Keratinocyte (primary cell): ENCODE measurements around the gene PER1. TPM values are rescaled to one million over a fixed set of nuclear protein-coding genes. Genes with fewer than 3 reads are reported as not detected.

Experiments used
- DNase-seq: peaks from one replicate; pipeline ENCODE4 v3.0.0-alpha.2; 2011; ENCODE audit warnings: low read depth, missing footprints, low spot score
- FAIRE-seq: peaks from 2 replicates; lab custom pipeline; 2011; peaks lifted over from hg19 to GRCh38; lab: Jason Lieb, UNC
- H2AFZ ChIP-seq: 2 replicates; pipeline ENCODE4 v1.6.0; 2012; ENCODE audit warnings: low read length, control low read depth, inconsistent platforms; ENCODE audit not compliant: control insufficient read depth
- H3K27ac ChIP-seq: 2 replicates; pipeline ENCODE4 v1.5.1; 2011; ENCODE audit warnings: low read length; ENCODE audit not compliant: control insufficient read depth, insufficient read depth
- H3K27me3 ChIP-seq: 3 replicates; pipeline ENCODE4 v1.6.0; 2011; ENCODE audit warnings: low read length; ENCODE audit not compliant: control insufficient read depth, insufficient read depth; ENCODE audit errors: extremely low read depth
- H3K36me3 ChIP-seq, 2 experiments: 2 replicates in 1 of 2; 3 replicates in 1 of 2; pipeline ENCODE4 v1.5.1; 2011; ENCODE audit warnings: low read length in 2 of 2, mild to moderate bottlenecking in 1 of 2; ENCODE audit not compliant: control insufficient read depth in 2 of 2, insufficient read depth in 2 of 2; ENCODE audit errors: extremely low read depth in 1 of 2
- H3K4me1 ChIP-seq: 3 replicates; pipeline ENCODE4 v1.5.1; 2011; ENCODE audit warnings: low read length; ENCODE audit not compliant: control insufficient read depth, insufficient read depth; ENCODE audit errors: extremely low read depth
- H3K4me2 ChIP-seq: 3 replicates; pipeline ENCODE4 v1.6.0; 2011; ENCODE audit warnings: low read depth, low read length; ENCODE audit not compliant: control insufficient read depth, insufficient read depth; ENCODE audit errors: extremely low read depth
- H3K4me3 ChIP-seq, 3 experiments: fragments of 200-600 bp in 1 of 3; sonication (generic) in 1 of 3; 2 replicates in 2 of 3; 3 replicates in 1 of 3; pipeline ENCODE4 v1.5.1; 2011 to 2016; ENCODE audit warnings: low read length in 3 of 3, mild to moderate bottlenecking in 3 of 3, control low read depth in 2 of 3, inconsistent platforms in 1 of 3, low read depth in 1 of 3, mixed read lengths in 1 of 3, mixed run types in 1 of 3, moderate library complexity in 1 of 3; ENCODE audit not compliant: control insufficient read depth in 2 of 3, insufficient read depth in 2 of 3; ENCODE audit errors: extremely low read depth in 1 of 3
- H3K79me2 ChIP-seq: 2 replicates; pipeline ENCODE4 v1.6.0; 2012; ENCODE audit warnings: low read length; ENCODE audit not compliant: control insufficient read depth, insufficient read depth
- H3K9ac ChIP-seq: 3 replicates; pipeline ENCODE4 v1.6.0; 2011; ENCODE audit warnings: low read length; ENCODE audit not compliant: control insufficient read depth, insufficient read depth; ENCODE audit errors: extremely low read depth
- H3K9me1 ChIP-seq: 3 replicates; pipeline ENCODE4 v1.6.0; 2011; ENCODE audit warnings: low read length; ENCODE audit not compliant: control insufficient read depth, insufficient read depth; ENCODE audit errors: extremely low read depth
- H3K9me3 ChIP-seq: 2 replicates; pipeline ENCODE4 v1.5.1; 2012; ENCODE audit warnings: low read depth, low read length; ENCODE audit not compliant: control insufficient read depth
- H4K20me1 ChIP-seq: 3 replicates; pipeline ENCODE4 v1.6.0; 2011; ENCODE audit warnings: low read length; ENCODE audit not compliant: control insufficient read depth, insufficient read depth; ENCODE audit errors: extremely low read depth
- EZH2 ChIP-seq: IDR thresholded peaks from one replicate; pipeline ENCODE4 v1.6.1; 2012; ENCODE audit warnings: inconsistent platforms, mild to moderate bottlenecking, low read length, moderate library complexity
- dilution Hi-C: fragments of 300-500 bp; cut with MboI; formaldehyde crosslinking; loops from one replicate; pipeline ENCODE4 v1.7.0; 2020; ENCODE audit warnings: low sequenced_read_pairs; ENCODE audit not compliant: extremely low pct_ligation_motif_present
- polyA plus RNA-seq, 5 experiments: library from polyadenylated mRNA; depleted of rRNA in 3 of 5; stranded (reverse) in 3 of 5; stranded (forward) in 1 of 5; unstranded in 1 of 5; fragments of >200 nt; gene quantifications; 1 replicate in 1 of 5; 2 replicates in 3 of 5; 3 replicates in 1 of 5; pipeline versions ENCODE4 v1.2.1 to v1.2.3, GENCODE V29; 2011 to 2012; ENCODE audit warnings: missing spikeins in 2 of 5, low read depth in 1 of 5, low replicate concordance in 1 of 5
- TF ChIP-seq, protein P1 (sequence below), 3 experiments: IDR thresholded peaks in 1 of 3; conservative IDR thresholded peaks in 1 of 3; optimal IDR thresholded peaks in 1 of 3; 2 replicates in 2 of 3; 3 replicates in 1 of 3; pipeline versions ENCODE3 to v1.5.1; 2011; ENCODE audit warnings: low read length in 3 of 3, mild to moderate bottlenecking in 3 of 3, moderate library complexity in 2 of 3, control low read depth in 1 of 3, inconsistent platforms in 1 of 3; ENCODE audit not compliant: insufficient read depth in 2 of 3; ENCODE audit errors: extremely low read depth in 1 of 3

PER1 gene
- polyA plus RNA-seq, 1 donor (not counting 4 experiments of a cell fraction or from before 2014, with no cell fraction given), result 15.1 TPM

DNA sequence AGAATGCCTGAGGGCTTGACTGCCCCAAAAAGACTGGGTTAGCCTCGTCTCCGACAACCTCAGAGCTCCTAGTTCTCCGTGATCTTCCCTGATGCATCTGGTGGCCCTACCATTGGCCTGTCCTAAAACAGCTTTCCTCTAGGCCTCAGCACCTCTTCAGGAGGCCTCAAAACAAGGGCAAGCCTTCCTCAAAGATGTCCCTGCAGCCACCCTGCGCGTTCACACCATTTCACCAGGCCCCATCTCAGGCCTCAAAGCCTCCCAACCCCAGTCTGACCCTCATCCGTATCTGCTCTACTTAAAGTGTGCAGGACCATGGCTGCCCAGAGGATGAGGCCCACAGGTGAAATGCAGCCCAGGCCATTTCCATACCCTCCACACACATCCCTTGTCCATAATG lies 41.3 kb downstream of the PER1 start:
- dilution Hi-C loops, result no loop called here
- H3K27me3 ChIP-seq, result no peaks in the 10 kb centered on the region

DNA sequence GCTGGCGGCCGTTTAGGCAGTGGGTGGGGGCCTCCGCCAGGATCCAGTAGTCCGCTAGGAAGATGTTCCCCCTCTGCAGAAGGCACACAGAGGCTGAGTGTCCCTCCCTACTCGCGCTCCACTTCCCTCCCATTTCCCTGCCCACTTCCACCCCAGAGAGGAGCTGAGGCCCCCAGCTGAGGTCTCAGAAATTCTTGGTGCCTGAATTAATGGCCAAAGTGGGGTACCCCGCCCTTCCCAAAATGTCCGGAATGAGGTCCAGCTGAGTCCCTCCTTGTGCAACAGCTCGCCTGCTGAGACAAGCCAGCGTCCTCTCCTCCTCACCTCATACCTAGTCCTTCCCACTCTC lies 41.8 kb downstream of the PER1 start:
- TF ChIP-seq, protein P1, sequence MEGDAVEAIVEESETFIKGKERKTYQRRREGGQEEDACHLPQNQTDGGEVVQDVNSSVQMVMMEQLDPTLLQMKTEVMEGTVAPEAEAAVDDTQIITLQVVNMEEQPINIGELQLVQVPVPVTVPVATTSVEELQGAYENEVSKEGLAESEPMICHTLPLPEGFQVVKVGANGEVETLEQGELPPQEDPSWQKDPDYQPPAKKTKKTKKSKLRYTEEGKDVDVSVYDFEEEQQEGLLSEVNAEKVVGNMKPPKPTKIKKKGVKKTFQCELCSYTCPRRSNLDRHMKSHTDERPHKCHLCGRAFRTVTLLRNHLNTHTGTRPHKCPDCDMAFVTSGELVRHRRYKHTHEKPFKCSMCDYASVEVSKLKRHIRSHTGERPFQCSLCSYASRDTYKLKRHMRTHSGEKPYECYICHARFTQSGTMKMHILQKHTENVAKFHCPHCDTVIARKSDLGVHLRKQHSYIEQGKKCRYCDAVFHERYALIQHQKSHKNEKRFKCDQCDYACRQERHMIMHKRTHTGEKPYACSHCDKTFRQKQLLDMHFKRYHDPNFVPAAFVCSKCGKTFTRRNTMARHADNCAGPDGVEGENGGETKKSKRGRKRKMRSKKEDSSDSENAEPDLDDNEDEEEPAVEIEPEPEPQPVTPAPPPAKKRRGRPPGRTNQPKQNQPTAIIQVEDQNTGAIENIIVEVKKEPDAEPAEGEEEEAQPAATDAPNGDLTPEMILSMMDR (optimal IDR thresholded peaks at IDR 0.05 in 1 of 3, IDR thresholded peaks at IDR 0.05 in 1 of 3, conservative IDR thresholded peaks at IDR 0.05 in 1 of 3; ENCODE audit: extremely low read depth in 1 of 3, insufficient read depth in 2 of 3, low read length in 3 of 3), result peak in 1 of 3 experiments; percentile 2
- TF ChIP-seq EZH2, result no peak
- no peak overlapping the region for H2AFZ ChIP-seq

More for the DNA sequence above, 41.3 kb downstream of the PER1 start:
- Histone ChIP-seq H4K20me1 (no peaks in the 10 kb centered on the region), H3K4me3 (no peak overlapping the region), H3K27ac (no peak overlapping the region), H3K36me3 (no peaks in the 10 kb centered on the region), H3K9ac (no peak overlapping the region), H2AFZ (no peak overlapping the region), H3K79me2 (no peaks in the 10 kb centered on the region), H3K4me2 (no peak overlapping the region), H3K9me3 (no peaks in the 10 kb centered on the region), H3K4me1 (peaks cover 14% of the 10 kb centered on the region), H3K9me1 (peaks cover 2% of the 10 kb centered on the region)
- TF ChIP-seq, protein P1 (optimal IDR thresholded peaks at IDR 0.05 in 1 of 3, IDR thresholded peaks at IDR 0.05 in 1 of 3, conservative IDR thresholded peaks at IDR 0.05 in 1 of 3; ENCODE audit: extremely low read depth in 1 of 3, insufficient read depth in 2 of 3, low read length in 3 of 3), result no peak
- no peak for TF ChIP-seq EZH2
- DNase-seq (no peak), FAIRE-seq (no peak)

More for the DNA sequence above, 41.8 kb downstream of the PER1 start:
- H3K36me3 ChIP-seq, result no peaks in the 10 kb centered on the region
- H3K79me2 ChIP-seq, result no peaks in the 10 kb centered on the region
- no peak overlapping the region for H3K9ac ChIP-seq
- peak overlapping the region in 1 of 3 experiments; percentile 67 for H3K4me3 ChIP-seq
- H3K27ac ChIP-seq, result no peak overlapping the region
- H3K9me3 ChIP-seq, result no peaks in the 10 kb centered on the region
- no peaks in the 10 kb centered on the region for H3K27me3 ChIP-seq
- DNase-seq (no peak), FAIRE-seq (peak; percentile 60)
- H3K9me1 ChIP-seq, result peaks cover 3% of the 10 kb centered on the region
- H3K4me1 ChIP-seq, result peaks cover 19% of the 10 kb centered on the region
- H4K20me1 ChIP-seq, result no peaks in the 10 kb centered on the region
- dilution Hi-C loops, result no loop called here
- peak overlapping the region; percentile 91 for H3K4me2 ChIP-seq
